Medulla oblongata (tissue), 1 donor: Measurements from ENCODE around the gene SPATS1.
"Not testable (repeated sequence)": the region's sequence is repeated elsewhere in the genome, so short reads cannot be mapped to it uniquely, and the experiment has no call there.

ENCODE experiments used
- DNase-seq: peaks from one replicate; pipeline ENCODE4 v3.0.0-alpha.2; 2015; ENCODE audit errors: extremely low spot score

Gene SPATS1

GRCh38 chr6:44342052-44342451, 398 bp upstream of the SPATS1 start:
- no peak for DNase-seq

- DNase-seq, result not testable (repeated sequence)
Observed at GRCh38 chr6:44346818-44347217, 4.4 kb downstream of the SPATS1 start.

- DNase-seq, result no peak
Observed at GRCh38 chr6:44349904-44350649, 7.6 kb downstream of the SPATS1 start.

- not testable (repeated sequence) for DNase-seq
Observed at GRCh38 chr6:44350650-44350994, 8.2 kb downstream of the SPATS1 start.

- no peak for DNase-seq
Observed at GRCh38 chr6:44352259-44352658, 9.8 kb downstream of the SPATS1 start.

- no peak for DNase-seq
Observed at GRCh38 chr6:44353336-44353735, 10.9 kb downstream of the SPATS1 start.

GRCh38 chr6:44355640-44356039, 13.2 kb downstream of the SPATS1 start:
- no peak for DNase-seq

- DNase-seq, result no peak
Observed at GRCh38 chr6:44356487-44356886, 14.0 kb downstream of the SPATS1 start.

GRCh38 chr6:44359973-44360372, 17.5 kb downstream of the SPATS1 start:
- no peak for DNase-seq

- DNase-seq, result no peak
Observed at GRCh38 chr6:44361947-44362346, 19.5 kb downstream of the SPATS1 start.

GRCh38 chr6:44363377-44363926, 21.0 kb downstream of the SPATS1 start:
- no peak for DNase-seq

GRCh38 chr6:44366781-44367180, 24.3 kb downstream of the SPATS1 start:
- DNase-seq, result no peak

- DNase-seq, result no peak
Observed at GRCh38 chr6:44367681-44368080, 25.2 kb downstream of the SPATS1 start.

GRCh38 chr6:44373051-44373450, 30.6 kb downstream of the SPATS1 start:
- DNase-seq, result no peak

- no peak for DNase-seq
Observed at GRCh38 chr6:44373787-44374186, 31.3 kb downstream of the SPATS1 start.

GRCh38 chr6:44375071-44375470, 32.6 kb downstream of the SPATS1 start:
- DNase-seq, result no peak

- no peak for DNase-seq
Observed at GRCh38 chr6:44377484-44377883, 35.0 kb downstream of the SPATS1 start.

GRCh38 chr6:44377971-44378370, 35.5 kb downstream of the SPATS1 start:
- DNase-seq, result no peak

- peak; percentile 87 for DNase-seq
Observed at GRCh38 chr6:44381739-44382138, 39.3 kb downstream of the SPATS1 start.

- DNase-seq, result no peak
Observed at GRCh38 chr6:44386364-44386928, 44.0 kb downstream of the SPATS1 start.

- DNase-seq, result no peak
Observed at GRCh38 chr6:44386929-44387345, 44.5 kb downstream of the SPATS1 start.

GRCh38 chr6:44387346-44388134, 45.1 kb downstream of the SPATS1 start, which contains the start of gene CDC5L:
Gene CDC5L (plus strand): TSS chr6:44387706. CDS start chr6:44387824, 118 bp downstream.
- DNase-seq, result peak; percentile 98

GRCh38 chr6:44388135-44388487, 45.7 kb downstream of the SPATS1 start:
- DNase-seq, result peak; percentile 35
